GM23338 (cell line): ENCODE measurements around the gene ASS1.

ENCODE experiments used
- POLR2AphosphoS5 ChIP-seq: IDR thresholded peaks from 2 replicates; pipeline ENCODE4 v1.6.1; 2016; ENCODE audit warnings: antibody characterized with exemption, low read depth
- TF ChIP-seq, protein P1 (sequence below), 2 experiments: fragments of 200-600 bp in 1 of 2; sonication (generic) in 1 of 2; conservative IDR thresholded peaks; 2 replicates each; pipeline versions ENCODE4 v1.5.1 to v1.6.1; 2016 to 2017; ENCODE audit warnings: antibody characterized with exemption in 2 of 2, low read depth in 2 of 2, mild to moderate bottlenecking in 2 of 2, moderate library complexity in 1 of 2

DNA sequence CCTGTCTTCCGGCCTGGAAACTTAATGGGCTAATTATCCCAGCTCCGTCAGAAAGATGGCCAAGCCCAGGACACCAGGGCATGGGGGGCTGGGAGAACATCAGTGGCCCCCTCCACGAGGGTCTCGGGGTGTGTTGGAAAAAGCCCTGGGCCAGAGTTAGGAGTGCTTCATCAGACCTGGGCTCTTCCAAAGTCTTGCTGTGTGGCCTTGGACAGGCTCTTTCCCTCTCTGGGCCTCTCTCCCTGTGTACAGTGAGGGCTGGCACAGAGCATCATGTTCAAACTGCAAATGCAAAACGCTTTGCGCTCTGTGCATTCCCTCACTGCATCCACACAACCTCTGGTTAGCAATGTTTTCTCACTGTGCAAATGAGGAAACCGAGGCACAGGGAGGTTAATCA lies 48.3 kb downstream of the ASS1 start:
- TF ChIP-seq POLR2AphosphoS5, result no peak
- TF ChIP-seq, protein P1, sequence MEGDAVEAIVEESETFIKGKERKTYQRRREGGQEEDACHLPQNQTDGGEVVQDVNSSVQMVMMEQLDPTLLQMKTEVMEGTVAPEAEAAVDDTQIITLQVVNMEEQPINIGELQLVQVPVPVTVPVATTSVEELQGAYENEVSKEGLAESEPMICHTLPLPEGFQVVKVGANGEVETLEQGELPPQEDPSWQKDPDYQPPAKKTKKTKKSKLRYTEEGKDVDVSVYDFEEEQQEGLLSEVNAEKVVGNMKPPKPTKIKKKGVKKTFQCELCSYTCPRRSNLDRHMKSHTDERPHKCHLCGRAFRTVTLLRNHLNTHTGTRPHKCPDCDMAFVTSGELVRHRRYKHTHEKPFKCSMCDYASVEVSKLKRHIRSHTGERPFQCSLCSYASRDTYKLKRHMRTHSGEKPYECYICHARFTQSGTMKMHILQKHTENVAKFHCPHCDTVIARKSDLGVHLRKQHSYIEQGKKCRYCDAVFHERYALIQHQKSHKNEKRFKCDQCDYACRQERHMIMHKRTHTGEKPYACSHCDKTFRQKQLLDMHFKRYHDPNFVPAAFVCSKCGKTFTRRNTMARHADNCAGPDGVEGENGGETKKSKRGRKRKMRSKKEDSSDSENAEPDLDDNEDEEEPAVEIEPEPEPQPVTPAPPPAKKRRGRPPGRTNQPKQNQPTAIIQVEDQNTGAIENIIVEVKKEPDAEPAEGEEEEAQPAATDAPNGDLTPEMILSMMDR (conservative IDR thresholded peaks at IDR 0.05; ENCODE audit: low read depth in 2 of 2), result no peak
